Measurements from ENCODE around the gene EAF2.

- TF ChIP-seq CTCF (IDR thresholded peaks at IDR 0.05) (no peak), EP300 (IDR thresholded peaks at IDR 0.05) (no peak), POLR2A (IDR thresholded peaks at IDR 0.05) (no peak)
Measured at GRCh38 chr3:121885386-121885785, 50.4 kb downstream of the EAF2 start.
